Esophagus squamous epithelium (tissue), 4 donors: ENCODE results near the gene NPHP3.

Experiments used
- POLR2A ChIP-seq, 4 donors: fragments of 450-650 bp; IDR thresholded peaks; one replicate each; pipeline ENCODE4 v1.6.1; 2017; ENCODE audit warnings: antibody characterized with exemption in 4 of 4, mild to moderate bottlenecking in 4 of 4, moderate library complexity in 3 of 4
- TF ChIP-seq, protein P1 (sequence below), 6 experiments: fragments of 450-650 bp in 4 of 6; fragments of 200-600 bp in 2 of 6; sonication (generic) in 2 of 6; IDR thresholded peaks; one replicate each; pipeline ENCODE4 v1.5.1; 2016 to 2019; ENCODE audit warnings: antibody characterized with exemption in 6 of 6, mild to moderate bottlenecking in 4 of 6, moderate library complexity in 4 of 6

DNA sequence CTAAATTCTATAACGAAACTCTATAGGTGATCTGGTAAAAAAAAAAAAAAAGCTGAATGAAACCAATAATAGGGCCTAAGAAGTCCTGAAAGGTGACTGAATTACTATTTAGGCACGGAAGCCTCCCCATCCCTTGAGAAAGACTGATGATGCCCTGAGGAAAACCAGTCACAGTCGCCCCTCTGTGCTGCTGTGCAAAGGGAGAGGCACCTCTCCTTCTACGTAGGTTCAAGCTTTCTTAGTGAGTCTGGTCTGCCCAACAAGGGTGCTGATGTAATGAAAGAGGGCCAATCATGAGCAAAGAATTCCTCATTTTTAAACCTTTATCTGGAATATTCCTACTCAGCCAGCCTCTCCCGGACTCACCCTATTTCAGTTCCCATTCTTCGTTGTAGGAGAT is 11.9 kb downstream of the NPHP3 start:
- TF ChIP-seq, protein P1, sequence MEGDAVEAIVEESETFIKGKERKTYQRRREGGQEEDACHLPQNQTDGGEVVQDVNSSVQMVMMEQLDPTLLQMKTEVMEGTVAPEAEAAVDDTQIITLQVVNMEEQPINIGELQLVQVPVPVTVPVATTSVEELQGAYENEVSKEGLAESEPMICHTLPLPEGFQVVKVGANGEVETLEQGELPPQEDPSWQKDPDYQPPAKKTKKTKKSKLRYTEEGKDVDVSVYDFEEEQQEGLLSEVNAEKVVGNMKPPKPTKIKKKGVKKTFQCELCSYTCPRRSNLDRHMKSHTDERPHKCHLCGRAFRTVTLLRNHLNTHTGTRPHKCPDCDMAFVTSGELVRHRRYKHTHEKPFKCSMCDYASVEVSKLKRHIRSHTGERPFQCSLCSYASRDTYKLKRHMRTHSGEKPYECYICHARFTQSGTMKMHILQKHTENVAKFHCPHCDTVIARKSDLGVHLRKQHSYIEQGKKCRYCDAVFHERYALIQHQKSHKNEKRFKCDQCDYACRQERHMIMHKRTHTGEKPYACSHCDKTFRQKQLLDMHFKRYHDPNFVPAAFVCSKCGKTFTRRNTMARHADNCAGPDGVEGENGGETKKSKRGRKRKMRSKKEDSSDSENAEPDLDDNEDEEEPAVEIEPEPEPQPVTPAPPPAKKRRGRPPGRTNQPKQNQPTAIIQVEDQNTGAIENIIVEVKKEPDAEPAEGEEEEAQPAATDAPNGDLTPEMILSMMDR (IDR thresholded peaks at IDR 0.05): no peak
- no peak for TF ChIP-seq POLR2A (IDR thresholded peaks at IDR 0.05)
